Superior temporal gyrus (tissue), 1 donor: ENCODE measurements around the gene SIGLEC12.
"Not testable (repeated sequence)": the region's sequence is repeated elsewhere in the genome, so short reads cannot be mapped to it uniquely, and the experiment has no call there.

Experiments used
- DNase-seq: peaks from one replicate; pipeline ENCODE4 v3.0.0-alpha.2; 2016; ENCODE audit errors: extremely low spot score

The SIGLEC12 gene

DNA sequence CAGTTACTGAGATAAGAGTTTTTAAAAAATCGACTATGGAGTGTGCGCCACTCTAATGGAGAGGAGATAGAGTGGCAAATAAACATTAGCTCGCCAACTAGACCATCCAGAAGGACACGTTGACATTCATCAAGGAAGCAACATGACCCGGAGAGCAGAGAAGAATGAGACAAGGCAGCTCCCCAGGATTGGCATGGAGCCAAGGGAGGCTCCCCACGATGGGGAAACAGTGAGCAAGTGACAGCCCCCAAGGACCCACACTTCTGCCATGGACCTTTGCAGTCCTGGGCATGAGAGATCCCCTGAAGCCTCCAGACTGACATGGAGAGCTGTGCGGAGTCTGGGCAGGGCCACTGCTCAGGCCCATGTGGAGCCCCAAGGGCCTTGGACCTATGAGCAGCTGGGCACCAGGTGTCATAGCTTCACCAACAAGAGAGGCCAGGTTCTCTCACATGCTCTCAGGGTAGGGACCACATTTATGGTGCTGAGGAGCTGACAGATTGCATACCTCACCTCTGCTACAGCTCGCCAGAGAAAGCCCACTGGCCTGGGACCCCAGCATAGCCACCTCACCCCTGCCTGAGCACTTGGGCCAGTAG is 23.2 kb upstream of the SIGLEC12 start:
- no peak for DNase-seq

DNA sequence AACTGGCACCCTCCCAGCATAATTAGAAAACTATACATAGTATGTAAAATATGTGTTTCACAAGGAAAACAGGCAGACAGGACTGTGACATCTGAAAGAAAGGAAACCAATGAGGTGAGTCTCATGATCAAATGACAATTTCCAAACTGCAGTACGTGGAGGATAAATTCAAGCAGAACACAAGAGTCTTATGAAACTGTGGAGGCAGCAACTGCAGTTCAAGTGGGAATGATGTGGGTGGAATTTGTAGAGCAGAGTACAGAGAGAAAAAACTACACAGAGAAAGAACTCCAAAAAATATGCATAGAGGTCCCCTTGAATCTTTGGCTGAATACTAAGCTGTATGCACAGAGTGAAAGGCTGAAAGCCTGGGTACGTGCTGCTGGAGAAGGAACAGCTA is 20.2 kb upstream of the SIGLEC12 start:
- peak; percentile 42 for DNase-seq

DNA sequence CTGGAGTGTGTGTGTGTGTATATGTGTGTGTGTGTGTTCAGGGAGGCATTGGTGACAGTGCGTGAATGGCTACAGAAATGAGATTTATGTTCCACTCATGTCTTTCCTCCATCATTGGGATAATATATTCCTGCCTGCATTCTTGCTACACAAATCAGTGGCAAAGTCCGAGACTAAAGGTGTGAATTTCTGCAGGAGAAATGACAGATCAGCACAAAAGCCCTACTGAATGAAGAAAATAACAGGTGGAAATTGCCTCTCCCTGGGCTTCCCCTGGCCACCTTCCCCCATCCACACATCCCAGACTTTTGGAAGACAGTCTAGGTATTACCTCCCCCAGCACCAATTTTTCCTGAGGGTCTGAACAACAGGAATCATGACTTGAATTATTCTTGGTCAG is 19.8 kb upstream of the SIGLEC12 start:
- DNase-seq, result peak; percentile 11

DNA sequence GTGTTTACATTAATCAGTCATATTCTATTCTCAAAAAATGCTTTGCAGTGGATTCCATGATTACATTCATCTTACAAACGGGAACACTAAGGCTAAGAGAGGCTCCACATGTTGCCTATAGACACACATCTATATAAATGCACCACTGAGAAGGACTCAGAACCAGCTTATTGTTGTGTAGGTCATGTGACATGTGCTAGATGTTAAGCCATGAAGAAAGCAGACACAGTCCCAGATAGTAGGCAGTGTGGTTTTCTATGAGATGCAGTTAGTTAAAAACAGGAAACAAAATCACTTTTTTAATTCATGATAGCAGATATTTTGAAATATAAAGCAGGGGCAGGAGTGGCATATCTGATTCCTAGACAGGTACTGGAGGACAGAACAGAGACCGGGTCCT is 19.1 kb upstream of the SIGLEC12 start:
- no peak for DNase-seq

DNA sequence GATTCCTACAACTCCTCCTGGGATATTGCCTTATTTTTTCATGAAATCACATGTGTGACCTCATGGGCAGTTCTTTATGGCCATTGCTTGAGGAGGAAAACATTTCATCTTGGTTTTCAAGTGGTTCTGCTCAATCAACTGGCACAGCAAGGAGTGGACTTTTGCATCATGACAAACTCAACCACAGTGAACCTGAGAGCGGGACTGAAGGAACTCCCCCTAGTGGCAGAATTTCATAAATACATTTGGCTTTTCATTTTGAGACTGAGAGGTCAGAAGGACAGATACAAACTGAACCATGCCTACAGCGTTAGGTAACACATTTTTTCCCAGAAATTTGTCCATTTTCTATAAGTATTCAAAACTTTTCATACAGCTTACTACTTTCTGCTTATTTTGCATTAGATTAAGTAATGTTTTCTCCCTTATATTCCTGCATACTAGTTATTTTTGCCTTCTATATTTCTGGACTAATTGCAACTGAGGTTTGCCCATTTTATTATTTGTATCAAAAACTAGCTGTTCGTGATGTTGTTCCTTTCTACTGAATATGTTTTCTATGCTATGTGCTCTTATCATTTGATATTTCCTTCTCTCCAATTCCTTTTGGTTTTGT is 13.4 kb upstream of the SIGLEC12 start:
- peak; percentile 82 for DNase-seq

DNA sequence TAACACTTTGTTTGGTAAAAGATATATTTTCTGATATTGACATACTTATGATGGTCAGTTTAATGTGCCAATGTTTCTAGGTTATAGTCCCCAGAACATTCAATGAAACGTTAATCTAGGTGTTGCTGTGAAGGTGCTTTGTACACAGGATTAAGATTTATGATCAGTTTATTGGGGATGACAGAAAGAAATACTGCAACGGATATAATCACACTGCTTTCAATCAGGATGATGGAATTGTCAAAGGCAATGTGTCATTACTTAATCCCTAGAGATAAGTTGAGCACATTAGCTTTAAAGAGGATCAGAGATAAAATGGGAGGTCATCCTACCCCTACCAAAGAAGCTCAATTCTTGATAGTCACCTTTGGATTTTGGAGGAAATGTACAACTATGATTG is 12.4 kb upstream of the SIGLEC12 start:
- no peak for DNase-seq

DNA sequence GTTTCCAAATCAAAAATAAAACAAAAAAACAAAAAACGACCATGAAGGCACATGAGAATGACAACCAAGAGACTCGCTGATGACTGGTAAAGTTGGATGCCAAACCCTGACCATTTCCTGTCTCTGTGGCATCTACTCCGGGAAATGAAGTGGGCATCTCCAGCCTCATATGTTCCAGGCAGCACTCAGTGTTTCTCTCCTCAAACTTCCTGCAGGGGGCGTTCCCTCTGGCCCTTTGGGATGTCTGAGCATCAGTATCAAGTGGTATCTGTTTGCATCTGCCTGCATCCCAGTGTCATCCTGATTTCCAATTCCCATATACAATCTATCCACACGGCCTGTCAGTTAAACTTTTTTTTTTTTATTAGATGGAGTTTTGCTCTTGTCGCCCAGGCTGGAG is 9.8 kb upstream of the SIGLEC12 start:
- DNase-seq, result no peak

DNA sequence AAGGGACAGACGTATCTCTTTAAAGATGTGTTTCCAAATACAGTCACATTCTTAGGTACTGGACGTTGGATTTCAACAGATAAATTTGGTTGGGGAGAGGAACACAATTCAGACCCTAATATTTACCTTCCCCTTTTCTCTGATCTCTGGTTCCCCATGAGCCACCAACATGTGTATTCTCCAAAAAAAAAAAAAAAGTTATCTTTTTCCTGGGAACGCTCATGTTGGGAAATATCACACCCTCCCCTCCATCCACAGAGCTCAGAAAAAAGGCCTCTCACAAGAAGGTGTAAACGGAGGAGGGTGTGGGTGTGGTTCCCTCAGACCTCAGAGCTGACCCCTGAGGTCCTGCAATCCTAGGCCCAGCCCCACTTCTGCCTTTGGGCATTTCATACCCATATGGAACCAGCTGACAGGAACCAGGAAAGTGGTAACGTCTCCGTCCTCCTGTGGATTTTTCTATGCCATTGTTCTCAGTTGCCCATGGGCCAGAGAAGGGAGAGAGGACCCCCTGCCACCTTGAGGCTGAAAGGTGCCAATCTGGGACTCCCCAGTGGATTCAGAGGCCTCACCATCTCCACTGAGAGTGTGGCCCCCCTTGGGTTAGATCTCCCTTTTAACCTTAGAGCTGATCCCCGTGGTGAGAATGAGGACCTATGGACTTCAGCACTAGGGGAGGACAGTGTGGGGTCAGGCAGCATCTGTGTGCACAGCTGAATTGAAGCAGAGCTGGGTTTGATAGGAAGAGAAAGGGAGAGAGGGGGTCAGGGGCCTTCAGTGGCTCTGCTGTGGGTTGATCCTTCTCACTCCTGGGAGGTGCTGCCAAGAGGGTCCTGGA is 8.4 kb upstream of the SIGLEC12 start:
- no peak for DNase-seq

DNA sequence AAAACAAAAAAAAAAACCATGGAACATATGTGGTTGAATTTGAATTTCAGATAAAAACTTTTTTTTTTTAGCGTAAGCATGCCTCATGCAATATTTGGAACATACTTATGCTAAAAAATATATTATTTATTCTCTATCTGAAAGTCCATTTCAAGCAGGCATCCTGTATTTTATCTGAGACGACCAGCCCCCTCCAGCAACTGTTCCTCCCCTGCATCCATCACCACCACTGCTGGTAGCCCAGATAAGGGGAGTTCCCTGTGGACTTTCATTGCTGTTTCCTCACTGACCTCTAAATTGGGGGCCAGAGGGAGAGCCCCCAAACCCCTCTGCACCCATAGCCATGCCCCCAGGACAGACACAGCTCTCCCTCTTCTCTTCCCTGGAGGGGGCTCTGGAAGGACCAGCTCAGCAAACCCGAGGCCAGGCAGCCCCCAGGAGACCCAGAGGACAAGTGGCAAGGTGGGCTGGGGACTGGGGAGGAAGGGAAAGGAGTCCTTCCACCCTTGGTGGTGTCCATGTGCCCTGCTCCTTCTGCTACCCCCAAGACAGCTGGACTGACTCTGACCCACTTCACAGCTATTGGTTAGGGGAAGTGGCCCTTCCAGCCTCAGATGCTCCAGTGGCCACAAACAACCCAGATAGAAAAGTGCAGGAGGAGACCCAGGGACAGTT is 6.6 kb upstream of the SIGLEC12 start:
- DNase-seq, result no peak

DNA sequence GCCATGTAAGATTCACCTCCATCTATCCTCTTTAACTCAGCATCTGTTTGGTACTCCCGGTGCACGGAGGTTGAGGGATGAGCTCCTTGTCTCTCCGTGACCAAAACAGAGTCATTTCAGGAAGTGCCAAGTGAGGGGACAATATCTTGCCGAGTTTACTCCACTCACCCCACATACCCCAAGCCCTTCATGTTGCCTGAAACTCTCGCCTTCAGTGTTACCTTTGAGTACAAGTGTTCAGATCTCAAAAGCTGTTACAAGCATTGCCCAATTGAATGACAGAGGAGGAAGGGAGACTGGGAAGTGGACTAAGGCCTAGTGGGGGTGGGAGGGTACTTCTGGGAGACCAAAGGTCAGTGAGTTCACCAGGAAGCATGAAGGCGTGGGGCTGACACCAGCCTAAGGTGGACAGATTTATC is 6.0 kb upstream of the SIGLEC12 start:
- DNase-seq, result no peak

DNA sequence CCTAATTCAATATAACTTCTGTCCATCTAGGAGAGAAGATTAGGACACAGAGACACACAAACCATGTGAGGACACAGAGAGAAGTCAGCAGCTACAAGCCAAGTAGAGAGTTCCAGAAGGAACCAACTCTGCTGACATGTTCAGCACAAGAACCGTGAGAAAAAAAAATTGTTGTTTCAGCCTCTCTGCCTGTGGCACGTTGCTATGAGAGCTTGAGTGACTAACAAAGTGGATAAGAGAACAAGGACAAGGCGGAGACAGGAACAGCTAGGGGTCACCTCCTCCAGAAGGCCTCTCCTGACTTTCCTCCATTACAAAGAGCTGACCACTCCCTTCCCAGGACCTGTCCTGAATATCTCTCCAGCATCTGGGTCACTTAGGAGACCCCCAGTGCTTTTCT is 5.6 kb upstream of the SIGLEC12 start:
- no peak for DNase-seq

DNA sequence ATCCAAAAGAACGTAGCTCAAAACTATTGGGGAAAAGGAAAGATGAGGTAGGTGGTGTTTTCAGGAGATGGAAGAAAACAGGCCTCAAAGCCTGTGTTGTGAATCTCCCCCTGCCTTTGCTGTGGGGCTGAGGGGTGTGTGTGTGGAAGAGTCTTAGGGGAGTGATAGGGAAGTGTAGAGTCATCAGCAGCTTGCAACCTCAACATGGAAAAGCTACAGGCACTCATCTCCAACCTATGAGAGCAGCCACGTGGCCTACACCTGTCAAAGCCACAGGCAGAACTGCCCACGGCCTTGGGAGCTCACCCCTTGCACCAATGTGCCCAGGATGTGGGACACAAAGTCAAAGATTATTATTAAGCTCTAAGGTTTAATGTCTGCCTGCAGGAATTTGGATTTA is 4.3 kb upstream of the SIGLEC12 start:
- DNase-seq, result no peak

DNA sequence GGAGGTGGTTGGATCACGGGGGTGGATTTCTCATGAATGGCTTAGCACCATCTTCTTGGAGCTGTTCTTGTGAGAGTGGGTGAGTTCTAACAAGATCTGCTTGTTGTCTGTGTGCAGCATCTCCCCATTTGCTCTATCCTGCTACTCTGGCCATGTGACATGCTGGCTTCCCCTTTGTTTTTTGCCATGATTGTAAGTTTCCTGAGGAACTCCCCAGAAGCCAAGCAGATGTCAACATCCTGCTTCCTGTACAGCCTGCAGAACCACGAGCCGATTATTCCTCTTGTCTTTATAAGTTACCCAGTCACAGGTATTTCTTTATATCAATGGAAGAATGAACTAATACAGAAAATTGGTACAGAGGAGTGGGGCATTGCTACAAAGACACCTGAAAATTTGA is 2.3 kb upstream of the SIGLEC12 start:
- DNase-seq, result no peak

DNA sequence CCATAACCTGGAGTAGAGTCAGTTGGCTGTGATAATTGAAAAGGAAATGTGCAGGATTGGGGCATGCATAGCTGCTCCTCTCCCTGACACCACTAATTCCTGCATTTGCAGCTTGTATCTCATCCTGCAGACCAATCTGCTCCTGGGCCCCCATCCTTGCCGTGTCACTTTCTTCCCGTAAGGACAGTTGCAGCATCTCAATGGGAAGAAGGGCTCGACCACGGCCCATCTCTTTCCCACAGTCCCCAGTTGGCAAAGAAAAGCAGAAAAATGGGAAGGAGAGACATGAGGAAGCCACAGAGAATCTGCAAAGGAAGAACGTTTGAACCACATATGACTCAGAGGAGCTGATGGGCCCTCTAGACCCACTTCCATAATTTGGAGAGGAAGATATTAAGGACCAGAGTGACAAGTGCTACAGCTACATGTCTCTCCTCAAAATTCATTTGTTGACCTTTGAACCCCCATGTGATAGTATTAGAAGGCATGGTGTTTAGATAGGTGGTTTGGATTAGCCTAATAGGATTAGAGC is 1.8 kb upstream of the SIGLEC12 start:
- no peak for DNase-seq

DNA sequence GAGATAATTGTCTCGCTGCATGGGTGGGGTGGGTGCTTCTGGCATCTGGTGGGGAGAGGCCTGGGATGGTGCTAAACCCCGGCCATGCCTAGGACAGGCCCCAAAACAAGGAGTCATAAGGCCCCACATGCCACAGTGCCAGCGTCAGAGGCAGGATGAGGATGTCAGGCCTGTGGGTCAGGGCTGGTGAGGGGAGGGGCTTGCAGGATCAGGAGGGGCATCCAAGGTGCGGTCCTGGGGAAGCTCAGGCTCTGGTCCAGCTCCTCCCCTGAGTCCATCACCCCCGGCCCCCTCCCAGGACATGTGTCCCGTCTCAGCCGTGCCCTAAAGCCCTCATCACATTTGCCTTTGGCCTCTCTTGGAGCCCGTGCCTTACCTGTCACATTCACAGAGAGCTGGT is 669 bp downstream of the SIGLEC12 start:
- DNase-seq, result not testable (repeated sequence)

DNA sequence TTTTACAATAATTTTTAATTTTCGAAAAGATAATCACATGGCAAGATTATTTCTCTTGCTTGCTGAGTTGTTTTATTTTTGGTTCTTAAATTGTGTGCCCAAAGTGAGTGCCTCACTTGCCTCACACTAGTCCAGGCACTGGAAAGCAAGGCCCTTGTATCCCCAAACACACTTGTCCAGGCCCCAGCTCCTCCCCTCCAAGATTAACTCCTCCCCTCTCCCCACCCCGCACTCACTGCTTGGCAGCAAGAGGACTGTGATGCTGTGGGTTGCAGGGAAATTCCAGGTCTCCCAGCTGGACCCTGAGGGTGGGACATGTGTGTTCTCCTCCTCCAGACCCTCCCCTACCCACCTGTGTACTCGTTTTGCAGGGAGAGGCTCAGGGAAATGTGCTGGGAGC is 3.9 kb downstream of the SIGLEC12 start:
- DNase-seq, result no peak

DNA sequence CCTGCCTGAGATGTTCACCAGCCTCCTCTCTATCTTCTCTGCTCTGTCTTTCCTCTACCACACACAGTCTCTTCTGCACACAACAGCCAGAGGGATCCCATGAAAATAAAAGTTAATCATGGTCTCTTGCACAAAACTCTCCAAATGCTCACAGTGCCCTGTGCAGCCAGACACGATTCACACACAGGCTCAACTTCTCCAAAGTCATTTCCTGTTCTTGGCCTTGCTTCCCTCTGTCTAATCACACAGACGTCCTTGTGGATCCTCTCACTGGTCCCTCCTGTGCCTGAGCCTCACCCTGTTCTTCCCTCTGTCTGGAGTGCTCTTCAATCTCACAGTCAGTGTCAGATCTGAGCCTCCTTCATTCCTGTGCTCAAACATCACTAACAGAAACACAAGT is 7.8 kb downstream of the SIGLEC12 start:
- no peak for DNase-seq

DNA sequence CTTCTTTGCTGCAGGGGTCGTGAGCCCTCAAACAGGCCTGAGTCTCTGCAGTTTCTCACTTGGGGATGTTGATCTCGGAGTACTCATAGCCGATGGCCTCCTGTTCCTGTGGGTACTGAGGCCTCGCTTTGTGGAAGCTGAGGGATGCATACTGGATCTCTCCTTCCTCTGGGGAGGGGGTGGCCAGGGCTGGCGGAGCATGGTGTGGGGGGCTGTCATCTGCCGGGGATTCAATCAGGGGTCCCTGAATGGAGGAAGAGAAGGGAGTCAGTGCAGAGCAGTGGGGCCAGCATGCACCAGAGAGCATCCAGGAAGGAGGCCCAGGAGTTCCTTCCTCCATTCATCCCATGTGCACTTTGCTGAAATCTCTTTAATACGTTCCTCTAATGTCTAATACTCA is 10.0 kb downstream of the SIGLEC12 start:
- no peak for DNase-seq

DNA sequence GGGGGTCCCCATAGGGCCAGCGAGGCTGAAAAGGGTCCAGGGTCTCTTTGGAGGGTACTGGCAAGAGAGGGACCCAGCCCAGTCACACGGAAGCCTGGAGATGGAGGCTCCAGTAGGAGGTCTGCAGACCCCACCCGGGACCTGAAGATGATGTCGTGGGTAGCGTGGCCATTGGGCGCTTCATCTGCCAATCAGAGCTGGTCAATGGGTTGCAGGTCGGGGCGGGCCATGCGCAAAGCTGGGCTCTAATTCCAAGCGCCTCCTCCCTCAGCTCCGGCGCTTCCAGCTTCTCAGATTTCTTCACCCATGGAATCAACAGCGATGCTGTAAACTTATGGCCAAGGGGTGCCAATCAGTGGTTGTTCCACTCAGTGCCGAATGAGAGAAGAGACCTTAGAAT is 10.9 kb downstream of the SIGLEC12 start:
- DNase-seq, result no peak

DNA sequence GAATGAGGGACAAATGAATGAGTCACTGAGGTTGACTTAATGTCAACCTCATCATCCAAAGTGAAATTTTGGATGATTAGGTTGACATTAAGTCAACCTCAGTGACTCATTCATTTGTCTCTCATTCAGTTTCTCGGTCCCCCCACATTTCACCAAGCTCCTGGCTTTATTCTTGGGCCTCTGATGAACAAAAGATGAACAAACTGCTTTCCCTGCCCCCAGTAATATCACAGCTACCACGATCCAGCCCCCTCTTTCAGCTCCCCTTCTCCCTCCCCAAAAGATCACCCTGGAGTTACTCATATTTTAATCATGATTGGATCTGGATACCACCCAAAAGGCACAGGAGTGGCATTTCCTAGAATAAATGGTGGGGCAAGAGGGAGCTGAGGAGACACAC is 12.5 kb downstream of the SIGLEC12 start:
- no peak for DNase-seq

DNA sequence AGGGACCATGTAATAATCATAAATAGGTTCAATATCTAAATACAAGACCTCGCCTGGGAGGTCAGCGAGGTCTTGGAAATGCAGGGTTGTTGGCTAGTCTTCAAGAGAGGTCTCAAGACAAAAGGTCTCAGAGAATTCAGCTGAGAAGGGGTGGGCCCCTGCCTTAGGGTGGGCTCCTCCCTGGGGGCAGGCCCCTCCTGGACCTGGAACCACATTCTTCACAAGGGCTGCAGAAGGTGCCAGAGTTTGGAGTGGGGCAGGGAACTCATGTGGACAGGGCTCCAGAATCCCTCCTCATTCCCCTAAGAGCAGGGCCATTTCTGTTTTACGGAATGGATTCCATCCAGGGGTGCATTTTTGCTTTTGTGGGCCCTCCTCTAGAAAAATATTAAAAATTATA is 13.1 kb downstream of the SIGLEC12 start:
- DNase-seq, result no peak

DNA sequence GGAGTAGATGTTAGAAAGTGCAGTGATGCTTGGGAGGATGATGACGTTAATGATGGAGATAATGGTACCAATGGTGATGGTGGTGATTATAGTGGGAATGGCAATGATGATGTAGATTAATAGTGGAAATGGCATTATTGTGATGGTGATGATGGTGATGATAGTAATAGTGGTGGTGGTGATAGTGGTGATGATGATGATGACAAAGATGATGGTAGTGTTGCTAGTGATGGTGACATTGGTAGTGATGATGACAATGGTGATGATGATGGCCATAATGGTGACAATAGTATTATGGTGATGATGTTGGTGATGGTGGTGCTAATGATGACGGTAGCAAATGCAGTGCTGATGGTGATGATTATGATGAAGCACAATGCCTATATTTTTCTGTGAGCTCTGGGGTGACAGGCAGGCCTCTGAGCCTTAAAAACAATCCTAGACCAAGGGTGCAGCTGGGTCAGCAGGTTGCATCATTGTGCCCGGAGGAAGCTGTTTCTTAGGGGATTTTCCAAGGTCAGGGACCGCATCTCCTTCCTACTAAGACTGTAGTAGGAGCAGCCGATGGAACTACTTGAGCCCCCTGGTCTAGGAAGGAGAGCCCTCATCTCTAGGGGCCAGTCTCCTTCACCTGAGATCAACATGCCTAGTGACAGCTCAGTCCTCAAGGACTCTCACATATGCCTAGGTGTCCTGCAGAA is 15.5 kb downstream of the SIGLEC12 start:
- DNase-seq, result no peak
